ENCODE data around the gene ATP2A1.

Gene ATP2A1

GRCh38 chr16:28846933-28847273 is 31.4 kb upstream of the ATP2A1 start:
- TF ChIP-seq TAF1 (IDR thresholded peaks at IDR 0.05; ENCODE audit: low read depth) (no peak), USF1 (IDR thresholded peaks at IDR 0.05) (no peak), CEBPB (IDR thresholded peaks at IDR 0.05) (no peak), RAD21 (IDR thresholded peaks at IDR 0.05; ENCODE audit: low read depth) (no peak), CREB1 (IDR thresholded peaks at IDR 0.05; ENCODE audit: low read depth) (no peak), MAX (IDR thresholded peaks at IDR 0.05) (no peak), TCF12 (IDR thresholded peaks at IDR 0.05; ENCODE audit: low read depth) (no peak), EGR1 (IDR thresholded peaks at IDR 0.05) (no peak), FOXM1 (IDR thresholded peaks at IDR 0.05; ENCODE audit: borderline replicate concordance, low read depth) (no peak), YY1 (IDR thresholded peaks at IDR 0.05; ENCODE audit: low read depth) (no peak), ZBTB7A (IDR thresholded peaks at IDR 0.05; ENCODE audit: low read depth) (no peak), TEAD4 (IDR thresholded peaks at IDR 0.05) (no peak), EP300 (IDR thresholded peaks at IDR 0.05; ENCODE audit: borderline replicate concordance) (no peak), REST (IDR thresholded peaks at IDR 0.05; ENCODE audit: low read depth) (no peak), NFIC (IDR thresholded peaks at IDR 0.05) (no peak)

GRCh38 chr16:28858421-28858820 is 19.9 kb upstream of the ATP2A1 start:
- no peak for TF ChIP-seq FOXM1 (IDR thresholded peaks at IDR 0.05; ENCODE audit: borderline replicate concordance, low read depth)

GRCh38 chr16:28859326-28859725 is 19.0 kb upstream of the ATP2A1 start:
- no peak for TF ChIP-seq USF1 (IDR thresholded peaks at IDR 0.05)
- no peak for TF ChIP-seq FOXM1 (IDR thresholded peaks at IDR 0.05; ENCODE audit: borderline replicate concordance, low read depth)
- no peak for TF ChIP-seq CREB1 (IDR thresholded peaks at IDR 0.05; ENCODE audit: low read depth)
- no peak for TF ChIP-seq EP300 (IDR thresholded peaks at IDR 0.05; ENCODE audit: borderline replicate concordance)
- TF ChIP-seq TAF1 (IDR thresholded peaks at IDR 0.05; ENCODE audit: low read depth) = no peak
- no peak for TF ChIP-seq TEAD4 (IDR thresholded peaks at IDR 0.05)
- TF ChIP-seq MAX (IDR thresholded peaks at IDR 0.05) = no peak
- no peak for TF ChIP-seq ZBTB7A (IDR thresholded peaks at IDR 0.05; ENCODE audit: low read depth)
- TF ChIP-seq RAD21 (IDR thresholded peaks at IDR 0.05; ENCODE audit: low read depth) = no peak

GRCh38 chr16:28863929-28864793 is 14.1 kb upstream of the ATP2A1 start:
- TF ChIP-seq ZBTB7A (IDR thresholded peaks at IDR 0.05; ENCODE audit: low read depth) (peak; percentile 97; the same call in 1 of the 2 replicates), EGR1 (IDR thresholded peaks at IDR 0.05) (no peak), MAX (IDR thresholded peaks at IDR 0.05) (no peak)

- TF ChIP-seq RAD21 (IDR thresholded peaks at IDR 0.05; ENCODE audit: low read depth) (no peak), EP300 (IDR thresholded peaks at IDR 0.05; ENCODE audit: borderline replicate concordance) (no peak), REST (IDR thresholded peaks at IDR 0.05; ENCODE audit: low read depth) (no peak), TEAD4 (IDR thresholded peaks at IDR 0.05) (no peak), FOXM1 (IDR thresholded peaks at IDR 0.05; ENCODE audit: borderline replicate concordance, low read depth) (no peak), USF1 (IDR thresholded peaks at IDR 0.05) (no peak), TAF1 (IDR thresholded peaks at IDR 0.05; ENCODE audit: low read depth) (no peak)
Observed at GRCh38 chr16:28865001-28865688, 13.1 kb upstream of the ATP2A1 start.
